Suppressor macrophage treated with lipopolysaccharide for 1 hour (primary cell): ENCODE data around the gene NRAP.

Experiments
- DNase-seq, 3 donors: peaks; one replicate each; pipeline ENCODE4 v3.0.0-alpha.2; 2020 to 2022

Gene NRAP

GRCh38 chr10:113639966-113640365 is 23.9 kb downstream of the NRAP start:
- DNase-seq: no peak

- DNase-seq: no peak
Observed at GRCh38 chr10:113631684-113632367, 32.0 kb downstream of the NRAP start.

GRCh38 chr10:113630929-113631533 is 32.8 kb downstream of the NRAP start:
- DNase-seq: no peak

- no peak for DNase-seq
Observed at GRCh38 chr10:113628607-113629153, 35.2 kb downstream of the NRAP start.

GRCh38 chr10:113627836-113628235 is 36.0 kb downstream of the NRAP start:
- no peak for DNase-seq

GRCh38 chr10:113626809-113627355 is 37.0 kb downstream of the NRAP start:
- DNase-seq: peak in 2 of 3 donors; percentile 2 to 4

- no peak for DNase-seq
Observed at GRCh38 chr10:113625461-113626186, 38.2 kb downstream of the NRAP start.

- DNase-seq: no peak
Observed at GRCh38 chr10:113622831-113623230, 41.0 kb downstream of the NRAP start.

GRCh38 chr10:113621799-113622198 is 42.0 kb downstream of the NRAP start:
- DNase-seq: no peak

GRCh38 chr10:113620936-113621335 is 42.9 kb downstream of the NRAP start:
- no peak for DNase-seq

- DNase-seq: no peak
Observed at GRCh38 chr10:113620511-113620910, 43.3 kb downstream of the NRAP start.

GRCh38 chr10:113619401-113619800 is 44.4 kb downstream of the NRAP start:
- no peak for DNase-seq

- DNase-seq: no peak
Observed at GRCh38 chr10:113618338-113618737, 45.5 kb downstream of the NRAP start.

- no peak for DNase-seq
Observed at GRCh38 chr10:113617086-113617485, 46.8 kb downstream of the NRAP start.

GRCh38 chr10:113616244-113617074 is 47.4 kb downstream of the NRAP start:
- peak; percentile 12 to 26 (median 24) for DNase-seq

- no peak for DNase-seq
Observed at GRCh38 chr10:113613977-113614690, 49.7 kb downstream of the NRAP start.

GRCh38 chr10:113613427-113613826 is 50.4 kb downstream of the NRAP start:
- peak in 1 of 3 donors; percentile 14 for DNase-seq

GRCh38 chr10:113612154-113612553 is 51.7 kb downstream of the NRAP start:
- DNase-seq: no peak

- DNase-seq: no peak
Observed at GRCh38 chr10:113610631-113611601, 52.9 kb downstream of the NRAP start.

GRCh38 chr10:113609704-113610108 is 54.1 kb downstream of the NRAP start:
- peak in 1 of 3 donors; percentile 24 for DNase-seq
